H1 (cell line): ENCODE results near the gene RBM8A. TPM values are rescaled to one million over a fixed set of nuclear protein-coding genes. Genes with fewer than 3 reads are reported as not detected.

Experiments
- CTCF ChIA-PET: fragments of 300-600 bp; sonication (Branson Sonifier 250); formaldehyde crosslinking; loops from one replicate; lab custom pipeline; 2021; ENCODE audit not compliant: partially characterized antibody; lab: Charles Lee
- POLR2A ChIA-PET: fragments of 300-600 bp; sonication (Branson Sonifier 250); formaldehyde crosslinking; loops from one replicate; lab custom pipeline; 2021; ENCODE audit warnings: inconsistent platforms; ENCODE audit not compliant: partially characterized antibody; lab: Charles Lee
- DNase-seq, 2 experiments: peaks; one replicate each; pipeline versions ENCODE4 v3.0.0 to v3.0.0-alpha.2; 2010 to 2022; ENCODE audit warnings: low spot score in 2 of 2, low read depth in 1 of 2, mixed read lengths in 1 of 2
- FAIRE-seq: peaks from 2 replicates; lab custom pipeline; 2011; peaks lifted over from hg19 to GRCh38; lab: Jason Lieb, UNC
- H2AFZ ChIP-seq: 2 replicates; pipeline ENCODE4 v1.8.1; 2012; ENCODE audit warnings: low read length, inconsistent platforms
- H2AK5ac ChIP-seq: 2 replicates; pipeline ENCODE4 v1.6.1; 2013; ENCODE audit warnings: low read depth, low read length
- H2BK120ac ChIP-seq: replicated peaks from 2 replicates; pipeline ENCODE3; 2013; ENCODE audit warnings: low read depth, low read length, inconsistent platforms
- H2BK12ac ChIP-seq: 2 replicates; pipeline ENCODE4 v1.6.1; 2013; ENCODE audit warnings: low read depth, low read length
- H2BK15ac ChIP-seq: 2 replicates; pipeline ENCODE4 v1.6.1; 2013; ENCODE audit warnings: low read length
- H2BK20ac ChIP-seq: 2 replicates; pipeline ENCODE4 v1.6.1; 2013; ENCODE audit warnings: low read length
- H2BK5ac ChIP-seq: 2 replicates; pipeline ENCODE4 v1.6.1; 2013; ENCODE audit warnings: low read depth, low read length
- H3K14ac ChIP-seq: 2 replicates; pipeline ENCODE4 v1.6.1; 2013; ENCODE audit warnings: inconsistent platforms; ENCODE audit not compliant: insufficient read length
- H3K18ac ChIP-seq: 2 replicates; pipeline ENCODE4 v1.6.1; 2013; ENCODE audit warnings: low read length; ENCODE audit errors: extremely low read depth
- H3K23ac ChIP-seq: 2 replicates; pipeline ENCODE4 v1.6.1; 2013; ENCODE audit warnings: inconsistent platforms; ENCODE audit not compliant: insufficient read length
- H3K23me2 ChIP-seq: 2 replicates; pipeline ENCODE4 v1.6.1; 2013; ENCODE audit warnings: low read depth, low read length
- H3K27ac ChIP-seq: 2 replicates; pipeline ENCODE4 v1.6.1; 2011; ENCODE audit warnings: low read depth, low read length, inconsistent platforms
- H3K27me3 ChIP-seq, 4 experiments: replicated peaks in 1 of 4; 1 replicate in 1 of 4; 2 replicates in 3 of 4; pipeline versions ENCODE4 v1.6.1 to v1.8.1; 2011 to 2013; ENCODE audit warnings: low read length in 3 of 4, mild to moderate bottlenecking in 3 of 4, inconsistent platforms in 2 of 4, mixed read lengths in 2 of 4, moderate library complexity in 1 of 4; ENCODE audit not compliant: control insufficient read depth in 3 of 4, insufficient read depth in 3 of 4; ENCODE audit errors: extremely low read depth in 1 of 4
- H3K36me3 ChIP-seq, 4 experiments: 2 replicates each; pipeline versions ENCODE4 v1.6.1 to v1.8.1; 2011 to 2013; ENCODE audit warnings: mild to moderate bottlenecking in 4 of 4, low read length in 3 of 4, moderate library complexity in 2 of 4, control low read depth in 1 of 4, inconsistent platforms in 1 of 4; ENCODE audit not compliant: insufficient read depth in 4 of 4, control insufficient read depth in 2 of 4
- H3K4ac ChIP-seq: replicated peaks from 2 replicates; pipeline ENCODE3; 2013; ENCODE audit warnings: low read length, low read depth, mixed read lengths, inconsistent platforms; ENCODE audit not compliant: insufficient read length
- H3K4me1 ChIP-seq, 4 experiments: replicated peaks in 1 of 4; 1 replicate in 1 of 4; 2 replicates in 3 of 4; pipeline versions ENCODE4 v1.6.1 to v1.8.1; 2011 to 2013; ENCODE audit warnings: low read length in 3 of 4, inconsistent platforms in 2 of 4, mixed read lengths in 1 of 4; ENCODE audit not compliant: insufficient read depth in 4 of 4, control insufficient read depth in 3 of 4
- H3K4me2 ChIP-seq, 2 experiments: 2 replicates each; pipeline versions ENCODE4 v1.6.1 to v1.8.1; 2011 to 2013; ENCODE audit warnings: low read depth in 2 of 2, low read length in 2 of 2, control low read depth in 1 of 2, inconsistent platforms in 1 of 2, mild to moderate bottlenecking in 1 of 2; ENCODE audit not compliant: insufficient read depth in 1 of 2
- H3K4me3 ChIP-seq, 4 experiments: fragments of 200-600, 300-600 bp in 1 of 4; sonication (generic), shearing (Covaris generic), sonication (Bioruptor Twin) in 1 of 4; 2 replicates each; pipeline versions ENCODE4 v1.5.1 to v1.8.1; 2011 to 2016; ENCODE audit warnings: low read length in 4 of 4, low read depth in 3 of 4, control low read depth in 2 of 4, inconsistent platforms in 2 of 4, mild to moderate bottlenecking in 2 of 4, mixed read lengths in 1 of 4, moderate library complexity in 1 of 4; ENCODE audit not compliant: insufficient read depth in 2 of 4; ENCODE audit errors: extremely low read depth in 1 of 4
- H3K56ac ChIP-seq: replicated peaks from 2 replicates; pipeline ENCODE3; 2013; ENCODE audit warnings: low read depth, mild to moderate bottlenecking, mixed read lengths, low read length, inconsistent platforms; ENCODE audit not compliant: insufficient read length
- H3K79me1 ChIP-seq: 2 replicates; pipeline ENCODE4 v1.6.1; 2013; ENCODE audit warnings: low read depth, low read length, control low read depth
- H3K79me2 ChIP-seq, 2 experiments: 2 replicates each; pipeline versions ENCODE4 v1.6.1 to v1.8.1; 2012 to 2013; ENCODE audit warnings: low read length in 2 of 2, mild to moderate bottlenecking in 2 of 2, inconsistent platforms in 1 of 2; ENCODE audit not compliant: insufficient read depth in 2 of 2, control insufficient read depth in 1 of 2
- H3K9ac ChIP-seq, 4 experiments: replicated peaks in 1 of 4; 1 replicate in 1 of 4; 2 replicates in 3 of 4; pipeline versions ENCODE4 v1.6.1 to v1.8.1; 2011 to 2013; ENCODE audit warnings: low read depth in 3 of 4, low read length in 3 of 4, control low read depth in 2 of 4, mild to moderate bottlenecking in 2 of 4, moderate library complexity in 2 of 4, inconsistent platforms in 1 of 4; ENCODE audit errors: extremely low read depth in 1 of 4
- H3K9me3 ChIP-seq, 2 experiments: 2 replicates each; pipeline versions ENCODE4 v1.6.1 to v1.8.1; 2012 to 2013; ENCODE audit warnings: mild to moderate bottlenecking in 2 of 2, moderate library complexity in 2 of 2, control low read depth in 1 of 2, inconsistent platforms in 1 of 2, low read depth in 1 of 2, low read length in 1 of 2, mixed read lengths in 1 of 2; ENCODE audit not compliant: insufficient read depth in 2 of 2
- H4K20me1 ChIP-seq, 2 experiments: replicated peaks in 1 of 2; 2 replicates each; pipeline versions ENCODE3 to v1.8.1; 2011 to 2013; ENCODE audit warnings: inconsistent platforms in 2 of 2, low read length in 2 of 2, mild to moderate bottlenecking in 1 of 2; ENCODE audit not compliant: insufficient read depth in 2 of 2, control insufficient read depth in 1 of 2
- H4K5ac ChIP-seq: 2 replicates; pipeline ENCODE4 v1.6.1; 2013; ENCODE audit warnings: low read length, low read depth, mixed read lengths, inconsistent platforms; ENCODE audit not compliant: insufficient read length
- H4K8ac ChIP-seq: 2 replicates; pipeline ENCODE4 v1.8.0; 2013; ENCODE audit warnings: mild to moderate bottlenecking, moderate library complexity, low read length, inconsistent platforms; ENCODE audit not compliant: insufficient read depth; ENCODE audit errors: extremely low read depth
- H4K91ac ChIP-seq: replicated peaks from 2 replicates; pipeline ENCODE3; 2013; ENCODE audit warnings: low read length, mixed read lengths, inconsistent platforms; ENCODE audit not compliant: insufficient read length
- CEBPB ChIP-seq: IDR thresholded peaks from 2 replicates; pipeline ENCODE4 v1.6.1; 2012; ENCODE audit warnings: low read depth, low read length
- CHD1 ChIP-seq: IDR thresholded peaks from 2 replicates; pipeline ENCODE4 v1.6.1; 2012; ENCODE audit warnings: low read depth, low read length, improper control_type of control experiment
- GABPA ChIP-seq: IDR thresholded peaks from 2 replicates; pipeline ENCODE4 v1.6.1; 2011; ENCODE audit warnings: mild to moderate bottlenecking, low read length, moderate library complexity, borderline replicate concordance; ENCODE audit not compliant: insufficient read depth
- JUN ChIP-seq: IDR thresholded peaks from 2 replicates; pipeline ENCODE4 v1.6.1; 2011; ENCODE audit warnings: low read depth, mild to moderate bottlenecking, improper control_type of control experiment, low read length
- NRF1 ChIP-seq: IDR thresholded peaks from 2 replicates; pipeline ENCODE4 v1.6.1; 2011; ENCODE audit warnings: mild to moderate bottlenecking, low read depth, low read length, improper control_type of control experiment
- POU5F1 ChIP-seq: IDR thresholded peaks from 2 replicates; pipeline ENCODE4 v1.6.1; 2011; ENCODE audit warnings: low read depth, mild to moderate bottlenecking, low read length, moderate library complexity
- RXRA ChIP-seq: IDR thresholded peaks from 2 replicates; pipeline ENCODE4 v1.6.1; 2011; ENCODE audit warnings: low read depth, mild to moderate bottlenecking, low read length, moderate library complexity; ENCODE audit not compliant: insufficient read depth
- SP1 ChIP-seq: IDR thresholded peaks from 2 replicates; pipeline ENCODE4 v1.6.1; 2011; ENCODE audit warnings: low read depth, low read length
- SP4 ChIP-seq: IDR thresholded peaks from 2 replicates; pipeline ENCODE4 v1.6.1; 2012; ENCODE audit warnings: low read length, inconsistent platforms
- WGBS, 2 experiments: shearing (Covaris generic) in 1 of 2; methylation state at CpG; one replicate each; pipeline versions ENCODE4 v1.1.6 to v1.1.7; 2013 to 2015; ENCODE audit warnings: low lambda C conversion rate in 2 of 2, mixed read lengths in 2 of 2, inconsistent platforms in 1 of 2, low coverage in 1 of 2, missing lambda C conversion rate in 1 of 2; ENCODE audit not compliant: insufficient replicate concordance in 2 of 2, insufficient coverage in 1 of 2, insufficient read length in 1 of 2; ENCODE audit errors: extremely low coverage in 1 of 2, missing lambda C conversion rate in 1 of 2; 5-methylcytosine and 5-hydroxymethylcytosine counted together
- polyA plus RNA-seq, 7 experiments: library from polyadenylated mRNA; depleted of rRNA in 3 of 7; stranded (reverse) in 5 of 7; unstranded in 2 of 7; fragments of >200 nt in 5 of 7; fragments of 200-250 nt in 2 of 7; gene quantifications; 1 replicate in 5 of 7; 2 replicates in 1 of 7; 4 replicates in 1 of 7; pipeline versions ENCODE4 v1.2.1 to v1.2.3, GENCODE V29; 2011 to 2013; ENCODE audit warnings: missing spikeins in 2 of 7, mixed read lengths in 2 of 7
- total RNA-seq: library from RNA; stranded (reverse); fragmentation: NEBNext Ultra II Directional; extraction: Animal tissue kit (Norgen Biotek cat#: 25700); gene quantifications from 2 replicates; pipeline ENCODE4 v1.2.1, GENCODE V29; 2021
- TF ChIP-seq, protein P1 (sequence below), 3 experiments: IDR thresholded peaks; 1 replicate in 2 of 3; 2 replicates in 1 of 3; pipeline versions ENCODE4 v1.5.1 to v1.6.1; 2011; ENCODE audit warnings: low read length in 3 of 3, mild to moderate bottlenecking in 3 of 3, inconsistent platforms in 2 of 3, low read depth in 1 of 3, moderate library complexity in 1 of 3; ENCODE audit not compliant: insufficient read depth in 1 of 3; ENCODE audit errors: control extremely low read depth in 1 of 3

Gene RBM8A
- total and polyA plus RNA-seq, 2 of the 8 experiments (the other 6 are each of a cell fraction or from before 2014, with no cell fraction given), result 125 to 216 TPM

DNA sequence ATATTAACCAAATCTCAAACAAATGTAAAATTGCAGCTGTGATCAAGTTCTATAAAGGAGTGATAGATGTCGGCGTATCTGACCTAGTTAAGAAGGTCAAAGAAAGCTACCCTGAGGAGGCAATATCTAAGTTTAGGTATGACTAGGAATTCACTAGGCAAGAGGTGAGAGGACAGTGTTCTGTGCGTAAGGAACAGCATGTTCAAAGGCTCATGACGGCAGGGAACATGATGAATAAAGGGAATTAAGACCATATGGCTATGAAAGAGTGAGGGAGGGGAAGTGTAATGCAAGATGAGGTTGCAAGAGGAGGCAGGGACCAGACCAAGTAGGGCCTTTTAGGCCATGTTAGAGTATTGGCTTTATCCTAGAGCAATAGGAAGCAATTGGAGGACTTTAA, 21.9 kb upstream of the RBM8A start:
- H3K4me3 ChIP-seq, result no peak overlapping the region
- TF ChIP-seq SP1 (no peak), CHD1 (no peak), POU5F1 (no peak), RXRA (no peak), SP4 (no peak), GABPA (no peak), JUN (no peak), CEBPB (no peak), NRF1 (no peak)
- TF ChIP-seq, protein P1, sequence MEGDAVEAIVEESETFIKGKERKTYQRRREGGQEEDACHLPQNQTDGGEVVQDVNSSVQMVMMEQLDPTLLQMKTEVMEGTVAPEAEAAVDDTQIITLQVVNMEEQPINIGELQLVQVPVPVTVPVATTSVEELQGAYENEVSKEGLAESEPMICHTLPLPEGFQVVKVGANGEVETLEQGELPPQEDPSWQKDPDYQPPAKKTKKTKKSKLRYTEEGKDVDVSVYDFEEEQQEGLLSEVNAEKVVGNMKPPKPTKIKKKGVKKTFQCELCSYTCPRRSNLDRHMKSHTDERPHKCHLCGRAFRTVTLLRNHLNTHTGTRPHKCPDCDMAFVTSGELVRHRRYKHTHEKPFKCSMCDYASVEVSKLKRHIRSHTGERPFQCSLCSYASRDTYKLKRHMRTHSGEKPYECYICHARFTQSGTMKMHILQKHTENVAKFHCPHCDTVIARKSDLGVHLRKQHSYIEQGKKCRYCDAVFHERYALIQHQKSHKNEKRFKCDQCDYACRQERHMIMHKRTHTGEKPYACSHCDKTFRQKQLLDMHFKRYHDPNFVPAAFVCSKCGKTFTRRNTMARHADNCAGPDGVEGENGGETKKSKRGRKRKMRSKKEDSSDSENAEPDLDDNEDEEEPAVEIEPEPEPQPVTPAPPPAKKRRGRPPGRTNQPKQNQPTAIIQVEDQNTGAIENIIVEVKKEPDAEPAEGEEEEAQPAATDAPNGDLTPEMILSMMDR (IDR thresholded peaks at IDR 0.05; ENCODE audit: control extremely low read depth in 1 of 3, insufficient read depth in 1 of 3, low read depth in 1 of 3, low read length in 3 of 3), result no peak

More for the DNA sequence above, 21.9 kb upstream of the RBM8A start:
- Histone ChIP-seq H3K36me3 (no peaks in the 10 kb centered on the region), H2AFZ (no peak overlapping the region), H2BK12ac (no peak overlapping the region), H3K4me2 (no peak overlapping the region), H3K4me1 (peaks cover 0 to 8% (median 2%) of the 10 kb centered on the region in 4 experiments; a peak in 4 of 7 replicates), H4K5ac (no peak overlapping the region), H2BK15ac (no peak overlapping the region), H3K9me3 (no peaks in the 10 kb centered on the region), H3K27me3 (no peaks in the 10 kb centered on the region), H3K18ac (no peak overlapping the region), H2BK20ac (no peak overlapping the region), H3K79me1 (no peaks in the 10 kb centered on the region), H3K4ac (no peak overlapping the region), H3K9ac (no peak overlapping the region), H4K20me1 (no peaks in the 10 kb centered on the region), H2BK120ac (no peak overlapping the region), H3K27ac (no peak overlapping the region), H3K23ac (no peak overlapping the region), H4K91ac (no peak overlapping the region), H3K79me2 (no peaks in the 10 kb centered on the region), H2BK5ac (no peak overlapping the region), H3K14ac (no peak overlapping the region), H4K8ac (no peak overlapping the region), H3K23me2 (no peaks in the 10 kb centered on the region), H3K56ac (no peak overlapping the region), H2AK5ac (no peak overlapping the region)
- CTCF ChIA-PET, result interaction anchor here (1.0 to 1.7 kb wide), 4 partner anchors 9 to 30 kb away, joined by 3 to 5 read pairs (median 3); partner anchors contain the start of gene RBM8A
- WGBS, 2 experiments, result 86% methylated on average over 4 of the region's 4 CpGs; no CpG with 5 or more reads in 1 of the 2 experiments
- POLR2A ChIA-PET, result interaction anchor here (0.7 to 1.3 kb wide), 3 partner anchors 8 to 30 kb away, joined by 3 to 5 read pairs (median 3); no protein-coding TSS in a partner anchor
- no peak for DNase-seq
- FAIRE-seq, result no peak
